ENCODE data around the gene CAMTA1. TPM values are rescaled to one million over a fixed set of nuclear protein-coding genes. Genes with fewer than 3 reads are reported as not detected.

The CAMTA1 gene
- total RNA-seq, 6 experiments from 2014 or later, result 78.1 to 96.6 (median 86.1) TPM

- Mint-ChIP-seq H3K36me3 (ENCODE audit: low read depth) (no peaks in the 10 kb centered on the region), H3K9me3 (no peaks in the 10 kb centered on the region), H3K27me3 (ENCODE audit: insufficient read depth) (peaks cover 2% of the 10 kb centered on the region), H3K27ac (no peak overlapping the region), H3K4me1 (ENCODE audit: low read depth) (peaks cover 7% of the 10 kb centered on the region; the same call in 1 of the 2 replicates), H3K4me3 (no peak overlapping the region)
- no peak for DNase-seq
- no peak for TF ChIP-seq CTCF (IDR thresholded peaks at IDR 0.05)
Measured at GRCh38 chr1:7508934-7509519, 723.8 kb downstream of the CAMTA1 start.

- H3K36me3 Mint-ChIP-seq (ENCODE audit: low read depth), result no peaks in the 10 kb centered on the region
- TF ChIP-seq CTCF (IDR thresholded peaks at IDR 0.05), result no peak
- no peak for DNase-seq
Measured at GRCh38 chr1:7509598-7509997, 724.3 kb downstream of the CAMTA1 start.

GRCh38 chr1:7510389-7510931, 725.2 kb downstream of the CAMTA1 start:
- Mint-ChIP-seq H3K4me1 (ENCODE audit: low read depth) (peaks cover 7% of the 10 kb centered on the region; the same call in 1 of the 2 replicates), H3K9me3 (no peaks in the 10 kb centered on the region), H3K36me3 (ENCODE audit: low read depth) (no peaks in the 10 kb centered on the region), H3K4me3 (no peak overlapping the region), H3K27me3 (ENCODE audit: insufficient read depth) (peaks cover 2% of the 10 kb centered on the region; the same call in 1 of the 2 replicates), H3K27ac (no peak overlapping the region)
- TF ChIP-seq CTCF (IDR thresholded peaks at IDR 0.05), result no peak
- no peak for DNase-seq

More at GRCh38 chr1:7509598-7509997, 724.3 kb downstream of the CAMTA1 start:
- no peak overlapping the region for H3K27ac Mint-ChIP-seq
- peaks cover 7% of the 10 kb centered on the region; the same call in 1 of the 2 replicates for H3K4me1 Mint-ChIP-seq (ENCODE audit: low read depth)
- H3K9me3 Mint-ChIP-seq, result no peaks in the 10 kb centered on the region
- H3K4me3 Mint-ChIP-seq, result no peak overlapping the region
- H3K27me3 Mint-ChIP-seq (ENCODE audit: insufficient read depth), result peaks cover 2% of the 10 kb centered on the region; the same call in 1 of the 2 replicates

DNA sequence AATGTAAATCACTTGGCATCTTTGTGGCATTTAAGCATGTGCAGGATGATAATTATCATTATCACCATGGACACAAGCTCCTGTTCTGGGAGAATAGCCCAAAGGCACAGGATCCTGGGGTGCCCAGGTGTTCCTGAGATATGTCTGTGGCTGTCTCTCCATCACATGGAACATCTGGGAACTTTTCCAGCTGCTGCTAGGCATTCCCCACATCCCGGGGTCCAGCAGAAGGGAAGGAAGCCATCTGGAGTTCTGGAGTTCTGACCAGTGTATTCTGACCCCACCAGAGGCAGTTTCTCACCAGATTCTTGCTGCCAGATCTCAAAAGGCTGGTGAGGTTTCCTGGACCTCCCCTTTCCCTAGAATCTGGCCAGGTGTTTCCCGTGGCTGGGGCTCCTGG, 726.1 kb downstream of the CAMTA1 start:
- Mint-ChIP-seq H3K27ac (no peak overlapping the region), H3K4me3 (no peak overlapping the region), H3K27me3 (ENCODE audit: insufficient read depth) (peaks cover 2% of the 10 kb centered on the region; the same call in 1 of the 2 replicates), H3K9me3 (no peaks in the 10 kb centered on the region), H3K4me1 (ENCODE audit: low read depth) (peaks cover 7% of the 10 kb centered on the region; the same call in 1 of the 2 replicates), H3K36me3 (ENCODE audit: low read depth) (no peaks in the 10 kb centered on the region)
- no peak for TF ChIP-seq CTCF (IDR thresholded peaks at IDR 0.05)
- no peak for DNase-seq

DNA sequence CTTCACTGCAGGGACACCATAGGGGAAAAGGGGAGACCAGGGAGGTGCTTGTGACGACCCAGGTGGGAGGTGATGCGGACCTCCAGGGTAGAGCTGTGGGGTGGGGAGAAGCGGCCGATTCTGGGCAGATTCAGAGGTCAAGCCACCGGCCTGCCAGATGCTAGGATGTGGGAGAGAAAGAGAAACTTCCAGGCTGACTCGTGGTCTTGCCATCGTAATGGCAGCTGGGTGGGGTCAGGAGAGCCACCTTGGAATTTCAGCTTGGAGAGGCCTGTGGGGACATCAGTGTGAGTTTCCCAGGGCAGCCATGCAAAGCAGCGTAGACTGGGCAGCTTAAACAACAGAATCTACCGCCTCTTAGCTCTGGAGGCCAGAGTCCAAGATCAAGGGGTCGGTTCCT, 727.8 kb downstream of the CAMTA1 start:
- Mint-ChIP-seq H3K4me1 (ENCODE audit: low read depth) (peaks cover 7% of the 10 kb centered on the region; the same call in 1 of the 2 replicates), H3K9me3 (no peaks in the 10 kb centered on the region), H3K27ac (no peak overlapping the region), H3K36me3 (ENCODE audit: low read depth) (no peaks in the 10 kb centered on the region), H3K27me3 (ENCODE audit: insufficient read depth) (peaks cover 8% of the 10 kb centered on the region), H3K4me3 (no peak overlapping the region)
- DNase-seq, result no peak
- TF ChIP-seq CTCF (IDR thresholded peaks at IDR 0.05), result no peak
